IMR-90 (cell line): ENCODE data around the gene SPRED2. TPM values are rescaled to one million over a fixed set of nuclear protein-coding genes. Genes with fewer than 3 reads are reported as not detected.

ENCODE experiments used
- ATAC-seq: fragments of 200-7000 bp; cut with Tn5 transposase; 2 replicates; pipeline ENCODE4 v1.9.1; 2020; ENCODE audit warnings: low read depth, mild to moderate bottlenecking, moderate library complexity
- BruUV-seq: library from RNA; stranded (reverse); fragments of 400-500 nt; replicated peaks from 2 replicates; lab custom pipeline; 2021; lab: Mats Ljungman, UMichigan
- CTCF ChIA-PET: fragments of 300-600 bp; formaldehyde crosslinking; extraction: SDS; loops from one replicate; lab custom pipeline; 2021; ENCODE audit warnings: antibody characterized with exemption; lab: Yijun Ruan, JAX
- POLR2A ChIA-PET: fragments of 300-600 bp; sonication (Branson Sonifier 250); formaldehyde crosslinking; loops from one replicate; lab custom pipeline; 2022; ENCODE audit warnings: antibody characterized with exemption; ENCODE audit not compliant: unreplicated experiment; lab: Charles Lee
- DNase-seq: peaks from one replicate; pipeline ENCODE4 v3.0.0; 2013
- H2AFZ ChIP-seq: replicated peaks from 2 replicates; pipeline ENCODE3; 2013; ENCODE audit warnings: low read length, mild to moderate bottlenecking; ENCODE audit not compliant: poor library complexity
- H2AK5ac ChIP-seq: 2 replicates; pipeline ENCODE4 v1.6.1; 2013; ENCODE audit warnings: low read depth, low read length, inconsistent platforms
- H2AK9ac ChIP-seq: replicated peaks from 2 replicates; pipeline ENCODE3; 2013; ENCODE audit warnings: mild to moderate bottlenecking, low read depth, low read length, moderate library complexity; ENCODE audit not compliant: poor library complexity
- H2BK120ac ChIP-seq: 2 replicates; pipeline ENCODE4 v1.6.1; 2013; ENCODE audit warnings: low read depth, low read length, inconsistent platforms
- H2BK15ac ChIP-seq: 3 replicates; pipeline ENCODE4 v1.6.1; 2013; ENCODE audit warnings: low read depth, low read length, inconsistent platforms
- H2BK20ac ChIP-seq: 2 replicates; pipeline ENCODE4 v1.6.1; 2013; ENCODE audit warnings: low read depth, mild to moderate bottlenecking, inconsistent platforms, low read length, moderate library complexity
- H2BK5ac ChIP-seq: 2 replicates; pipeline ENCODE4 v1.6.1; 2013; ENCODE audit warnings: mild to moderate bottlenecking, low read depth, low read length, inconsistent platforms; ENCODE audit not compliant: poor library complexity, severe bottlenecking
- H3K14ac ChIP-seq: replicated peaks from 2 replicates; pipeline ENCODE4 v1.6.1; 2013; ENCODE audit warnings: low read depth, low read length, inconsistent platforms
- H3K18ac ChIP-seq: 2 replicates; pipeline ENCODE4 v1.6.1; 2013; ENCODE audit warnings: low read depth, low read length, control low read depth
- H3K23ac ChIP-seq: 2 replicates; pipeline ENCODE4 v1.6.1; 2013; ENCODE audit warnings: low read depth, low read length, inconsistent platforms
- H3K27ac ChIP-seq: 2 replicates; pipeline ENCODE4 v1.5.1; 2013; ENCODE audit warnings: mild to moderate bottlenecking, control low read depth, low read length; ENCODE audit not compliant: insufficient read depth
- H3K27me3 ChIP-seq: 2 replicates; pipeline ENCODE4 v1.6.1; 2013; ENCODE audit warnings: low read length; ENCODE audit not compliant: control insufficient read depth, insufficient read depth
- H3K36me3 ChIP-seq: 2 replicates; pipeline ENCODE4 v1.6.1; 2013; ENCODE audit warnings: low read length, mixed read lengths; ENCODE audit not compliant: control insufficient read depth, insufficient read depth
- H3K4ac ChIP-seq: 2 replicates; pipeline ENCODE4 v1.6.1; 2013; ENCODE audit warnings: low read depth, low read length, inconsistent platforms
- H3K4me1 ChIP-seq: 2 replicates; pipeline ENCODE4 v1.6.1; 2013; ENCODE audit warnings: low read length, mixed read lengths; ENCODE audit not compliant: control insufficient read depth, insufficient read depth
- H3K4me2 ChIP-seq: 2 replicates; pipeline ENCODE4 v1.6.1; 2013; ENCODE audit warnings: low read depth, mild to moderate bottlenecking, control low read depth, low read length, moderate library complexity
- H3K4me3 ChIP-seq: 2 replicates; pipeline ENCODE4 v1.5.1; 2013; ENCODE audit warnings: low read depth, mild to moderate bottlenecking, control low read depth, low read length, moderate library complexity; ENCODE audit not compliant: insufficient read depth
- H3K56ac ChIP-seq: 2 replicates; pipeline ENCODE4 v1.6.1; 2013; ENCODE audit warnings: low read length, inconsistent platforms; ENCODE audit not compliant: insufficient read depth; ENCODE audit errors: extremely low read depth
- H3K79me1 ChIP-seq, 2 experiments: 2 replicates each; pipeline ENCODE4 v1.6.1; 2013; ENCODE audit warnings: low read length in 2 of 2, inconsistent platforms in 1 of 2, low read depth in 1 of 2
- H3K9ac ChIP-seq: 2 replicates; pipeline ENCODE4 v1.6.1; 2013; ENCODE audit warnings: low read depth, low read length, control low read depth
- H3K9me1 ChIP-seq: 2 replicates; pipeline ENCODE4 v1.6.1; 2013; ENCODE audit warnings: low read length, inconsistent platforms; ENCODE audit not compliant: insufficient read depth
- H3K9me3 ChIP-seq: 2 replicates; pipeline ENCODE4 v1.6.1; 2013; ENCODE audit warnings: low read length; ENCODE audit not compliant: control insufficient read depth, insufficient read depth
- H4K20me1 ChIP-seq: 2 replicates; pipeline ENCODE4 v1.6.1; 2013; ENCODE audit warnings: low read length, inconsistent platforms; ENCODE audit not compliant: insufficient read depth
- H4K5ac ChIP-seq: 2 replicates; pipeline ENCODE4 v1.6.1; 2013; ENCODE audit warnings: mild to moderate bottlenecking, low read depth, low read length, control low read depth
- H4K8ac ChIP-seq, 2 experiments: 2 replicates each; pipeline ENCODE4 v1.6.1; 2013; ENCODE audit warnings: low read depth in 2 of 2, low read length in 2 of 2, control low read depth in 1 of 2, inconsistent platforms in 1 of 2
- H4K91ac ChIP-seq: 2 replicates; pipeline ENCODE4 v1.6.1; 2013; ENCODE audit warnings: low read depth, low read length, inconsistent platforms; ENCODE audit not compliant: insufficient read depth
- CHD1 ChIP-seq: IDR thresholded peaks from 2 replicates; pipeline ENCODE4 v1.6.1; 2012; ENCODE audit warnings: low read depth, low read length, improper control_type of control experiment
- FOS ChIP-seq: fragments of 150-350 bp; IDR thresholded peaks from 2 replicates; pipeline ENCODE4 v1.6.1; 2016; ENCODE audit warnings: low read depth, low read length
- MAFK ChIP-seq: IDR thresholded peaks from 2 replicates; pipeline ENCODE4 v1.6.1; 2012; ENCODE audit warnings: low read depth, low read length, improper control_type of control experiment
- RCOR1 ChIP-seq: IDR thresholded peaks from 2 replicates; pipeline ENCODE4 v1.6.1; 2012; ENCODE audit warnings: mild to moderate bottlenecking, low read length, improper control_type of control experiment; ENCODE audit not compliant: insufficient replicate concordance
- SMC3 ChIP-seq: fragments of 150-350 bp; IDR thresholded peaks from 2 replicates; pipeline ENCODE4 v1.6.1; 2016; ENCODE audit warnings: low read depth, mild to moderate bottlenecking, antibody characterized with exemption, low read length, moderate library complexity
- WGBS, 2 experiments: methylation state at CpG; one replicate each; pipeline versions ENCODE4 v1.1.5 to v1.1.7; 2013; ENCODE audit warnings: missing lambda C conversion rate in 2 of 2; ENCODE audit not compliant: insufficient read length in 1 of 2; ENCODE audit errors: extremely low coverage in 2 of 2; 5-methylcytosine and 5-hydroxymethylcytosine counted together
- dilution Hi-C: fragments of 300-500 bp; cut with HindIII; formaldehyde crosslinking; loops from one replicate; pipeline ENCODE4 v1.14.3; 2018; ENCODE audit warnings: low sequenced_read_pairs; ENCODE audit not compliant: unreplicated experiment
- in situ Hi-C: fragments of 300-500 bp; cut with MboI; formaldehyde crosslinking; loops from 3 replicates; pipeline ENCODE4 v1.14.3; 2019; ENCODE audit warnings: low sequenced_read_pairs, inconsistent platforms, mixed read lengths
- intact Hi-C: fragments of 100-400 bp; cut with micrococcal nuclease; formaldehyde crosslinking; loops from 2 replicates; pipeline ENCODE4 v1.10.0; 2022
- polyA plus RNA-seq, 3 experiments: library from polyadenylated mRNA; depleted of rRNA; stranded (reverse); fragments of >200 nt; gene quantifications; 2 replicates each; pipeline ENCODE4 v1.2.3, GENCODE V29; 2012; ENCODE audit warnings: low replicate concordance in 1 of 3
- total RNA-seq: library from RNA; depleted of rRNA; stranded (reverse); fragments of >200 nt; gene quantifications from 2 replicates; pipeline ENCODE4 v1.2.3, GENCODE V29; 2012
- TF ChIP-seq, protein P1 (sequence below): fragments of 150-350 bp; IDR thresholded peaks from 2 replicates; pipeline ENCODE4 v1.6.1; 2016; ENCODE audit warnings: low read depth, mild to moderate bottlenecking, low read length, moderate library complexity, borderline replicate concordance

The SPRED2 gene
- total and polyA plus RNA-seq, 2 of the 4 experiments (the other 2 are of a cell fraction), result 4.8 to 18.7 TPM

DNA sequence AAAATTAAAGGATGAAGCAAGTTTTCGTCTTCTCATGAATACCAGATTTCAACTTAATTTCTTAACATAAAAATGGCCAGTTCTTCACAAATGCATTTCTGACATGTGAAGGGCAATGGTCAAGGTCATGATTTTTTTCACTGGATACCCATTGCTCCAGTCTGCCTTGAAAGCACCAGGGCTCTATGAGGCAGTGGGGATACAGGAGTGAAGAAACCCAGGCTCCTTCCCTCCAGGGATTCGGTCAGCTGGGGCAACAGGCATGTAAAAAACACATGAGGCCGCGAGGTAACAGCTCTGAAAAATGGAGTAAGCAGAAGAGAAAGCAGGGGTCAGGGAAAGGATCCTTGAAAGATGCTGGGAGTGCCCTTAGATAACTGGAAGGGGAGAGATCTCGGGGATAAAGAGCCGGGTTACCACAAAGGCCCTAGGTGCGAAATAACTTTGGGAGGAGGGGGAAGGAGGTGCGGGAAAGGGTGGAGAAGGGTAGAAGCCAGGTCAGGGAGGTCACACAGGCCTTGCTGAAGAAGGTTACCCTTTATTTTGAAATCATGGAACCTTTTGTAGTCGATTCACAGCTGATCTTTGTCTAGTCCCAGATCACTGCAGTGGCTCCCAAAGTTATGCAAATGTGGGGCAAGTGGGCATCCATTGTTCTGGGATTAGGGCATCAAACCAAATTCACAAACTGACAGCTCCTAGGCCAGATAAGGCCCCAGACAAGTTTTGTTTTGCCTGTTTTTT lies 5.2 kb upstream of the SPRED2 start:
- WGBS, 2 experiments, result 91% methylated on average over 7 of the region's 9 CpGs; no CpG with 5 or more reads in 1 of the 2 experiments
- Histone ChIP-seq H2BK15ac (no peak overlapping the region; the same call in 1 of the 3 replicates), H3K4me3 (no peak overlapping the region), H4K20me1 (no peaks in the 10 kb centered on the region), H2BK20ac (no peak overlapping the region; the same call in 1 of the 2 replicates), H3K18ac (no peak overlapping the region), H3K4me1 (peaks cover 5% of the 10 kb centered on the region; the same call in 1 of the 2 replicates), H2AK5ac (no peak overlapping the region), H2AK9ac (no peak overlapping the region), H2BK120ac (peak overlapping the region; percentile 44; the same call in 1 of the 2 replicates), H3K9me1 (no peaks in the 10 kb centered on the region; the same call in 1 of the 2 replicates), H3K27me3 (no peaks in the 10 kb centered on the region; the same call in 1 of the 2 replicates), H4K8ac (peak overlapping the region; percentile 48 to 67; a peak in 3 of 4 replicates), H3K36me3 (no peaks in the 10 kb centered on the region), H4K5ac (no peak overlapping the region; the same call in 1 of the 2 replicates), H3K27ac (no peak overlapping the region), H2BK5ac (no peak overlapping the region), H3K14ac (0 out of 2 replicates have a peak overlapping the region, but pooled peaks have one; percentile 35), H3K56ac (no peak overlapping the region), H3K4ac (peak overlapping the region; percentile 34), H3K4me2 (no peak overlapping the region), H4K91ac (no peak overlapping the region; the same call in 1 of the 2 replicates), H3K9ac (no peak overlapping the region), H3K23ac (no peak overlapping the region), H2AFZ (no peak overlapping the region), H3K79me1 (peaks cover 0 to 4% of the 10 kb centered on the region in 2 experiments; a peak in 2 of 4 replicates), H3K9me3 (no peaks in the 10 kb centered on the region)
- intact Hi-C loops, result loop anchor here (2.0 to 10.0 kb wide), 2 partner anchors 115 to 373 kb away; no protein-coding TSS in a partner anchor
- no TSS peak for BruUV-seq
- no peak for DNase-seq
- ChIA-PET CTCF (no interaction called here), POLR2A (no interaction called here)
- no peak for ATAC-seq
- dilution Hi-C loops, result no loop called here
- TF ChIP-seq RCOR1 (no peak), CHD1 (no peak), SMC3 (no peak), MAFK (no peak), FOS (no peak)
- TF ChIP-seq, protein P1, sequence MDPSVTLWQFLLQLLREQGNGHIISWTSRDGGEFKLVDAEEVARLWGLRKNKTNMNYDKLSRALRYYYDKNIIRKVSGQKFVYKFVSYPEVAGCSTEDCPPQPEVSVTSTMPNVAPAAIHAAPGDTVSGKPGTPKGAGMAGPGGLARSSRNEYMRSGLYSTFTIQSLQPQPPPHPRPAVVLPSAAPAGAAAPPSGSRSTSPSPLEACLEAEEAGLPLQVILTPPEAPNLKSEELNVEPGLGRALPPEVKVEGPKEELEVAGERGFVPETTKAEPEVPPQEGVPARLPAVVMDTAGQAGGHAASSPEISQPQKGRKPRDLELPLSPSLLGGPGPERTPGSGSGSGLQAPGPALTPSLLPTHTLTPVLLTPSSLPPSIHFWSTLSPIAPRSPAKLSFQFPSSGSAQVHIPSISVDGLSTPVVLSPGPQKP, result no peak
- in situ Hi-C loops, result loop anchor here (5.0 kb wide), 1 partner anchor 105 kb away; no protein-coding TSS in a partner anchor
